GM06990 (cell line): Measurements from ENCODE around the gene SYCN.

ENCODE experiments used
- DNase-seq: peaks from one replicate; pipeline ENCODE4 v3.0.0-alpha.2; 2011; ENCODE audit not compliant: insufficient read length; ENCODE audit errors: extremely low read depth
- H3K27me3 ChIP-seq: replicated peaks from 2 replicates; pipeline ENCODE4 v1.6.0; 2011; ENCODE audit warnings: low read length; ENCODE audit not compliant: control insufficient read depth, insufficient read depth
- H3K36me3 ChIP-seq: 2 replicates; pipeline ENCODE4 v1.5.1; 2011; ENCODE audit warnings: low read length; ENCODE audit not compliant: control insufficient read depth, insufficient read depth
- H3K4me3 ChIP-seq: replicated peaks from 2 replicates; pipeline ENCODE4 v1.5.1; 2011; ENCODE audit warnings: low read depth, mild to moderate bottlenecking, control low read depth, low read length
- TF ChIP-seq, protein P1 (sequence below): IDR thresholded peaks from 2 replicates; pipeline ENCODE4 v1.5.1; 2011; ENCODE audit warnings: low read length, control low read depth, mild to moderate bottlenecking, inconsistent platforms; ENCODE audit not compliant: insufficient read depth, poor library complexity, severe bottlenecking

Gene SYCN

DNA sequence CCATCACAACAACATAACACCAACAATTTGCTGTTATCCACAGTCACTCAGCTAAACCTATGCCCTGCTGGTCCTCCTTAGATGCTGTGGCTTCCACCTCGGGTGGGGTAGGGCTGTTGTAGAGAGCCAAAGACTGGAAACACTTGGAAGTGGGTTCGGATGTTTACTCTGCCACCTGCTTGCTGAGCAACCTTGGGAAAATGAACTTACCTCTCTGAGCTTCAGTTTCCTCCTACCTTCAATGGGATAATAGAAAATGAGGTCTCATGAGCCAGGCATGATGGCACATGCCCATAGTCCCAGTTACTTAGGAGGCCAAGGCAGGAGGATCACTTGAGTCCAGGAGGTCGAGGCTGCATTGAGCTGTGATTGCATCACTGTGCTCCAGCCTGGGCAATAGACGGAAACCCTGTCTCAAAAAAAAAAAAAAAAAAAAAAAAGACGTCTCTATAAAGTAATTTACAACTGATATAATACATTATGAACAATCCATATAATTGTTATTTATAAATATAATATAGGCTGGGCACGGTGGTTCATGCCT, 3.3 kb upstream of the SYCN start:
- DNase-seq: no peak
- Histone ChIP-seq H3K36me3 (no peaks in the 10 kb centered on the region), H3K27me3 (no peaks in the 10 kb centered on the region), H3K4me3 (no peak overlapping the region)
- TF ChIP-seq, protein P1, sequence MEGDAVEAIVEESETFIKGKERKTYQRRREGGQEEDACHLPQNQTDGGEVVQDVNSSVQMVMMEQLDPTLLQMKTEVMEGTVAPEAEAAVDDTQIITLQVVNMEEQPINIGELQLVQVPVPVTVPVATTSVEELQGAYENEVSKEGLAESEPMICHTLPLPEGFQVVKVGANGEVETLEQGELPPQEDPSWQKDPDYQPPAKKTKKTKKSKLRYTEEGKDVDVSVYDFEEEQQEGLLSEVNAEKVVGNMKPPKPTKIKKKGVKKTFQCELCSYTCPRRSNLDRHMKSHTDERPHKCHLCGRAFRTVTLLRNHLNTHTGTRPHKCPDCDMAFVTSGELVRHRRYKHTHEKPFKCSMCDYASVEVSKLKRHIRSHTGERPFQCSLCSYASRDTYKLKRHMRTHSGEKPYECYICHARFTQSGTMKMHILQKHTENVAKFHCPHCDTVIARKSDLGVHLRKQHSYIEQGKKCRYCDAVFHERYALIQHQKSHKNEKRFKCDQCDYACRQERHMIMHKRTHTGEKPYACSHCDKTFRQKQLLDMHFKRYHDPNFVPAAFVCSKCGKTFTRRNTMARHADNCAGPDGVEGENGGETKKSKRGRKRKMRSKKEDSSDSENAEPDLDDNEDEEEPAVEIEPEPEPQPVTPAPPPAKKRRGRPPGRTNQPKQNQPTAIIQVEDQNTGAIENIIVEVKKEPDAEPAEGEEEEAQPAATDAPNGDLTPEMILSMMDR: no peak

DNA sequence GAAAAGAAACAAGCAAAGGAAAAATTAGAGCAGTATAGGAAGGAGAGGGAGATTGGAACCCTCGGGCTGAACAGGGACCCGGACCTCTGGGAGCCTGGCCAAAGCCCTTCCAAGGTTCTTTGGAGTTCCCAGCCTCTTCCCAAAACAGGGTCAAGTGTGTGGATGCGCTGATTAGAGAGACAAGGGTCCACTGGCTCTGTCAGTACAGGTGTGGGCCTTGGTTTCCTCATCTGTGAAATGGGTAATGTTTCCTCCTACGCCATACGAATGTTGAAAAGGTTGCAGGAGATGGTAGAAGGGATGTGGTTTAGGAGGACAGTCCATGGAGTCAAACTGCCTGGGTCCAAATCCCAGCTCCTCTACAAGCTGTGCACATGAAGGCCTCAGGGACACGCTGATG, 2.1 kb upstream of the SYCN start:
- Histone ChIP-seq H3K36me3 (no peaks in the 10 kb centered on the region), H3K4me3 (no peak overlapping the region), H3K27me3 (no peaks in the 10 kb centered on the region)
- DNase-seq: no peak
- TF ChIP-seq, protein P1: no peak

DNA sequence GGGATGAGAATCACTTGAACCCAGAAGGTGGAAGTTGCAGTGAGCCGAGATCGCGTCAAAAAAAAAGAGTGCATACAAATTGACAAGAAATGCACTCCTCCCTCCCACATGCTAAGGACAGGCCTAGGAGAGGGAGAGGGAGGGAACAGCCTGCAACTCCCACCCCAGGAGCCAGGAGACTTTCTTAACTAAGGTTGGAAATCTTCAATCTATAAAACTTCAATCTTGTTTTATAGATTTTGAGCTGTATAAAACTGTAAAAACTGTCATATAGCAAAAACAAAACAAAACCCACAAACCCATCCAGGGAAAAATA, 1.3 kb upstream of the SYCN start:
- TF ChIP-seq, protein P1: no peak

DNA sequence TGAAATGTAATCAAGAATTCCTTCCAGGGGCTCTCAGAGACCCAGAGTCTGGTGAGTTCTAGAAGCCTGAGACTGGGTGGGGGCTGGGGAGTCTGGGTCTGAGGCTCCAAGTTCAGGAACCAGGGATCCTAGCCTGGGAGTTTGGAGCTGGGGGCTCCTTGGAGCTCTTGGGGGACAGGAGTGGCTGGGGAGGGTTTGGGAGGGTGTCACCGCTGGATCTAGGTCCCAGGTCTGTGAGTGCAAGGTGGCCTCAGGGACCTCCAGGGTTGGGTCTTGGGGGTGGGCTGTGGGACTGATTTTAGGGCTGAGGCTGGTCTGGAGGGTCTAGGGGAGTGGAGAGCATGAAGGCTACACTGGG, 1.1 kb downstream of the SYCN start:
- H3K4me3 ChIP-seq: no peak overlapping the region
- H3K27me3 ChIP-seq: peaks cover 2% of the 10 kb centered on the region; the same call in 1 of the 2 replicates
- no peak for DNase-seq
- H3K36me3 ChIP-seq: no peaks in the 10 kb centered on the region
- TF ChIP-seq, protein P1: no peak

More for the DNA sequence above, 1.3 kb upstream of the SYCN start:
- no peak overlapping the region for H3K4me3 ChIP-seq
- H3K27me3 ChIP-seq: no peaks in the 10 kb centered on the region
- no peaks in the 10 kb centered on the region for H3K36me3 ChIP-seq
- DNase-seq: no peak

DNA sequence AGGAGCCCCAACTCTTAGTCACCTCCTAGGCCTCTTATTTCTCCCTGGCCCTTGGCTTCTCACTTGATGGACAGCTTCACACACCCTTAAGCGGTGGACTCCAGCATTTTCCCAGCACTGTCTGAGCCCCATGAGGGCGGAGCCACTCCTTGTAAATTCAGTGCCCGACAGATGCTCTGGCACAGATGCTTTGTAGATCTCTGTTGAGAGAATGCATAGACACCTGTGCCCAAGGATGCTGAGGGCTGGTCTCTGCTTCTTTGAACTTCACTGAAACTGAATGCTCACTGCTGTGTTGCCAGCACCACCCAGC, 3.3 kb downstream of the SYCN start:
- TF ChIP-seq, protein P1: no peak
- no peak overlapping the region for H3K4me3 ChIP-seq
- no peaks in the 10 kb centered on the region for H3K36me3 ChIP-seq
- DNase-seq: no peak
- H3K27me3 ChIP-seq: peaks cover 2% of the 10 kb centered on the region; the same call in 1 of the 2 replicates
